Measurements from ENCODE around the gene JAGN1.
A peak's percentile ranks its signal among the peaks of the same experiment; 100 is the strongest.
"Not testable (repeated sequence)": the region's sequence is repeated elsewhere in the genome, so short reads cannot be mapped to it uniquely, and the experiment has no call there.

Gene JAGN1

DNA sequence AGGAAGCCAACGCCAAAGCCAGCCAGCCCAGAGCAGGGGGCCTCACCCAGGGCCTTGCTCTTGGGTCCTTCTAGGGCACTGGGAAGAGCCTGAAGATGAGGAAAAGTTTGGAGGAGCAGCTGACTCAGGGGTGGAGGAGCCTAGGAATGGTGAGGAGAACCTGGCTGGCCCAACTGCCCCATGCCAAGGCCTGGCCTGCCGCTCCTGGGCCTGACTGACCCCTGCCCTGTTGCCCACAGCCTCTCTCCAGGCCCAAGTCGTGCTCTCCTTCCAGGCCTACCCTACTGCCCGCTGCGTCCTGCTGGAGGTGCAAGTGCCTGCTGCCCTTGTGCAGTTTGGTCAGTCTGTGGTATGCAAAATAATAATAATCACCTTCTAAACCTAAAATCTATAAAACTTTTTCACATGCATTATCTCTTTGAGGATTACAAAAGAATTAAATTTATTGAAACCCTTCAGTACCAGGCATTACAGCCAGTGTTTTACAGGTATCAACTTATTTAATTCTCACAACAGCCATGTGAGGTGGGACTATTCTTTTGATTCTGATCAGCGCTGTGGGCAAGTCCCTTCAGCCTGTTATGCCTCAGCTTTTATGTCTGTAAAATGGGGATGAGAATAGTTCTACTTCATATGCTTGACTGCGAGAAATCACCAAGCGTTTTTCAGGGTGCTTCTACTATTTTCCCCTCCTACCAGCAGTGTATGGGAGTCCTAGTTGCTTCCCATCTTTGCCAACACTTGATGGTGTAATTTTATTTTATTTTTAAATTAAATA is 28.0 kb downstream of the JAGN1 start:
- DNase-seq = no peak

GRCh38 chr3:9928158-9928557 is 37.7 kb downstream of the JAGN1 start:
- DNase-seq = no peak

GRCh38 chr3:9930804-9931418 is 40.5 kb downstream of the JAGN1 start:
- no peak for DNase-seq

GRCh38 chr3:9932535-9932842 is 42.1 kb downstream of the JAGN1 start:
- no peak for DNase-seq

DNA sequence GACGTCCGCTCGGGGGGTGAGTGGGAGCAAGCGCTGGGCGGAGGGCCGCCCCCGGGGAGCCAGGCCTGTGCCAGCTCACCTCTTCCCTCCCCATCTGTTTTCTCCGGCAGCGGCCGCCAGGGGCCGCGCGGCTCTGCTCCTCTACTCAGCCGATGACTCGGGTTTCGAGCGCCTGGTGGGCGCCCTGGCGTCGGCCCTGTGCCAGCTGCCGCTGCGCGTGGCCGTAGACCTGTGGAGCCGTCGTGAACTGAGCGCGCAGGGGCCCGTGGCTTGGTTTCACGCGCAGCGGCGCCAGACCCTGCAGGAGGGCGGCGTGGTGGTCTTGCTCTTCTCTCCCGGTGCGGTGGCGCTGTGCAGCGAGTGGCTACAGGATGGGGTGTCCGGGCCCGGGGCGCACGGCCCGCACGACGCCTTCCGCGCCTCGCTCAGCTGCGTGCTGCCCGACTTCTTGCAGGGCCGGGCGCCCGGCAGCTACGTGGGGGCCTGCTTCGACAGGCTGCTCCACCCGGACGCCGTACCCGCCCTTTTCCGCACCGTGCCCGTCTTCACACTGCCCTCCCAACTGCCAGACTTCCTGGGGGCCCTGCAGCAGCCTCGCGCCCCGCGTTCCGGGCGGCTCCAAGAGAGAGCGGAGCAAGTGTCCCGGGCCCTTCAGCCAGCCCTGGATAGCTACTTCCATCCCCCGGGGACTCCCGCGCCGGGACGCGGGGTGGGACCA is 42.6 kb downstream of the JAGN1 start:
- peak; percentile 76 to 89 for DNase-seq

DNA sequence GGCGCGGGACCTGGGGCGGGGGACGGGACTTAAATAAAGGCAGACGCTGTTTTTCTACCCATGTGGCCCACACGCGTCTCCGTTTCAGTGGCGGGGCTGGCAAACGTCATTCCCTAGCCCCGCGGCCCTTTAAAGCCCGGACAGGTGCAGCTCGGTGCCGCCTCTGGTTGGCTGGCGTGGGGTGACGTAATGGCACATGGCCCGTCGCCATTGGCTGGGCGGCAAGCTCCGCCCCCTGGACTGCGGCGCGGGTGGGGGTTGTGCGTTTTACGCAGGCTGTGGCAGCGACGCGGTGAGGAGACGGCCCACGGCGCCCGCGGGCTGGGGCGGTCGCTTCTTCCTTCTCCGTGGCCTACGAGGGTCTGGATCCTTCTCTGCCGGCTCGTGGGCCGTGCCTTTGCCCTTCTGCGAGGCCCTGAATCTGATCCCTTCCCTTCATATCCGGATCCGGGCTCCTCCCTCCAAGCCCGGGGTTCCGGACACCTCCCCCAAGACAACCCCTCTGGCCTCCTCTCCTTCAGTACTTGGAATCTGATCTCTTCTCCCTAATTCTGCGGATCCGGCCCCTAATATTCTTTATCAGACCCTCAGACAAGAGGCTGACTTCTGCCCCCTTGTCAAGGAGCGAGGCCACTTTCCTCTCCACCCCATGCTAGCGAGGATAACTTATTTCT is 43.3 kb downstream of the JAGN1 start, which contains the start of gene CRELD1:
Gene CRELD1, plus strand, starts transcription at position 274 of the 674 bp plus-strand sequence. CDS start 605 bp downstream, outside the sequence.
- peak; percentile 97 for DNase-seq

- DNase-seq = peak in 1 of 2 donors; percentile 9
Observed at GRCh38 chr3:9934235-9934621, 43.8 kb downstream of the JAGN1 start.

DNA sequence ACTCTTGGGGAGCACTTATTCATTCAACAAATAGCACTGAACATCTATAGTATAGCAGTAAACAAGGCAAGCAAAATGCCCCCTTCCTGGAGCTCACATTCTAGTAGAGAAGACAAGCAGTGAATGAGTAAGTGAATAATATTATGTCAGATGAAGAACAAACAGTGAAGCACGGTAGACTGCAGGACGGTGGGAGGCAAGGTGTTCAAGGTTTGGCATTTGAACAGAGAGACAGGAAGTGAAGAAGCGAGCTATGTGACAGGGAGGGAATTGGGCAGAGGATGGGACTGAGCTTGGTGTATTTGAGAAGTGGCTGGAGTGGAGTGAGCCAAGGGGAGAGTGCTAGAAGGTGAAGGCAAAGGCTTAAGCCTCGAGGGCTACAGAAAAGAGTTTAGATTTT is 44.6 kb downstream of the JAGN1 start:
- no peak for DNase-seq

- peak; percentile 42 to 47 for DNase-seq
Observed at GRCh38 chr3:9935966-9936510, 45.6 kb downstream of the JAGN1 start.

GRCh38 chr3:9937486-9938238 is 47.3 kb downstream of the JAGN1 start:
- DNase-seq = no peak

DNA sequence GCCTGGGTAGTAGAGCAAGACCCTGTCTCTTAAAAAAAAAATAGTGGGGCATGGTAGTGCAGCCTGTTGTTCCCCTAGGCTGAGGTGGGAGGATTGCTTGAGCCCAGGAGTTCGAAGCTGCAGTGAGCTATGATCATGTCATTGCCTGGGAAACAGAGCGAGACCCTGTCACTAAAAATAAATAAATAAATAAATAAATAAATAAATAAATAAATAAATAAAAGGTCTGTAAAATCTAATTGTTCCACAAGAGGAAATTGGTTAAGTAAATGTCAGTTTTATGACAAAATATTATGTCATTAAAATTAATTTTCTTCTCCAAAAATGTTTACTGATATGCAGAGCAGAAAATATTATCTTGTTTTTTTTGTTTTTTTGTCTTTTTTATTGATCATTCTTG is 48.6 kb downstream of the JAGN1 start:
- no peak for DNase-seq

DNA sequence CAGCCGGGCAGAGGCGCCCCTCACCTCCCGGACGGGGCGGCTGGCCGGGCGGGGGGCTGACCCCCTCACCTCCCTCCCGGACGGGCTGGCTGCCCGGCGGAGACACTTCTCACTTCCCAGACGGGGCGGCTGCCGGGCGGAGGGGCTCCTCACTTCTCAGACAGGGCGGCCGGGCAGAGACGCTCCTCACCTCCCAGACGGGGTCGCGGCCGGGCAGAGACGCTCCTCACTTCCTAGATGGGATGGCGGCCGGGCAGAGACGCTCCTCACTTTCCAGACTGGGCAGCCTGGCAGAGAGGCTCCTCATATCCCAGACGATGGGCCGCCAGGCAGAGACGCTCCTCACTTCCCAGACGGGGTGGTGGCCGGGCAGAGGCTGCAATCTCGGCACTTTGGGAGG is 49.5 kb downstream of the JAGN1 start:
- DNase-seq = not testable (repeated sequence)

- no peak for DNase-seq
Observed at GRCh38 chr3:9940746-9941145, 50.3 kb downstream of the JAGN1 start.

DNA sequence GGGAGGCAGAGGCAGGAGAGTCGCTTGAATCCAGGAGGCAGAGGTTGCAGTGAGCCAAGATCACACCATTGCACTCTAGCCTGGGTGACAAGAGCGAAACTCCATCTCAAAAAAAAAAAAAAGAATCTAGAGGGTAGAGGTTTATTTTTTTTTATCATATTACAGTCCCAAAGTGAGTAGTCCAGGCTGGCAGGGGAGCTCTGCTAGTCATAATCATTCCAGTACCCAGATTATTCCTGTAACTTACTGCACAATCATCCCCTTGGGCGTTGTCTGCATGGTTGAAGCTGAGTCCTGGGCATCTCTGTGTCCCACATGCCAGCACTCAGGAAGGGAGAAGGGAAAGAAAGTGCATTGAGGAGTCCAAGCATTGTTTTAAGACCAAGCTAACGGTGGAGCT is 51.8 kb downstream of the JAGN1 start:
- DNase-seq = no peak

DNA sequence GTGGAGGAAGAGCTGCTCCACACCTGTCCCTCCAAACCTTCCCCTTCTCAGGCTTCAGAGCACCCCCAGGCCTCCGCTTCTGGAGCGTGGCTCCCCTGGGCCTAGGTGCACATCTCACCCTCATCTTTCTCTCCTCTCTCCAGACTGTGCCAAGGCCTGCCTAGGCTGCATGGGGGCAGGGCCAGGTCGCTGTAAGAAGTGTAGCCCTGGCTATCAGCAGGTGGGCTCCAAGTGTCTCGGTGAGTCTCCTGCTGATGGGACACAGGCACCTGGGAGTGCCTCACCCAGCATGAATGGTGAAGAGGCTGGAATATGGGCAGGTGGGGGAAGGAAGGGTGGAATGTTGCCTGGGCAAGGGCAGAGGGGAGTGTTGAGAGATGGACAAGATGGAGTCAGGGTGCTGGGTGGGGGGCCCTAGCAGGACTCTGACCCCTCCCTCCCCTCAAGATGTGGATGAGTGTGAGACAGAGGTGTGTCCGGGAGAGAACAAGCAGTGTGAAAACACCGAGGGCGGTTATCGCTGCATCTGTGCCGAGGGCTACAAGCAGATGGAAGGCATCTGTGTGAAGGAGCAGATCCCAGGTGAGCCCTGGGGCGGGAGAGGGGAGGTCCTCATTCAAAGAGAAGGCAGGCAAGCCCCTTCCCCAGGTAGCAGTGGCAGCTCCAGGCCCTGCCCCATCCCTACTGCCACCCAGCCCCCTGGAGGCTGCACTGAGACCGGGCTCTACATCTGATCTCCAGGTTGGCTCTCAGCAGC is 52.7 kb downstream of the JAGN1 start:
- no peak for DNase-seq
